ENCODE data around the gene STYK1. TPM values are rescaled to one million over a fixed set of nuclear protein-coding genes. Genes with fewer than 3 reads are reported as not detected.
A peak's percentile ranks its signal among the peaks of the same experiment; 100 is the strongest.

STYK1 gene
- polyA plus RNA-seq, 3 donors: not detected

DNA sequence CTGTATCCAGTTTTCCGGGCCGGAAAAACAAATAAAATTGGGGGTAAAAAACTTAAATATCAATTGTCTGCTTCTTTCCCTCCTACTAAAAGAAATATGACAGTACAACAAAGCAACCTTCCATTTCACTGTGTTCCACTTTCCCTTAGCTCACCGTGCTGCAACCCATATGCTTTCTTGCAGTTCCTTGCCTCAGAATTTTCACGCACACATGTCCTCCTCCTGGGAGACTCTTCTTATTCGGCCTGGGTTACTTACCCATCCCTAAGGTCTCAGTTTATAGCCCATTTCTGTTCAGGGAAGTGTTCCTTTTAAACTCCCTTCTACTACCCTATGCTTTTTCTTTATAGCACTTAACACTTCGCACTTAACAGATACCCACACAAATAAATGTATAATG, 56.0 kb downstream of the STYK1 start:
- H3K79me2 ChIP-seq (ENCODE audit: insufficient read depth, low read length): peaks cover 5% of the 10 kb centered on the region
- no peak overlapping the region for H3K9ac ChIP-seq (ENCODE audit: insufficient read depth, low read length, poor library complexity, severe bottlenecking)
- no peaks in the 10 kb centered on the region for H3K9me3 ChIP-seq (replicated peaks in 1 of 2; ENCODE audit: control insufficient read depth in 1 of 2, insufficient read depth in 1 of 2, low read length in 2 of 2)
- no peaks in the 10 kb centered on the region for H3K27me3 ChIP-seq (ENCODE audit: control insufficient read depth in 2 of 2, insufficient read depth in 2 of 2, low read length in 2 of 2)
- peaks cover 2 to 7% of the 10 kb centered on the region in 2 donors for H3K4me1 ChIP-seq (ENCODE audit: control insufficient read depth in 1 of 2, insufficient read depth in 2 of 2, low read length in 2 of 2)
- H4K20me1 ChIP-seq (ENCODE audit: insufficient read depth, low read length): no peaks in the 10 kb centered on the region
- H3K36me3 ChIP-seq (replicated peaks in 1 of 2; ENCODE audit: control insufficient read depth in 1 of 2, insufficient read depth in 2 of 2, low read length in 2 of 2): no peaks in the 10 kb centered on the region
- intact Hi-C loops (cut with micrococcal nuclease): loop anchor here in 1 of 2 donors (10.0 kb wide), 1 partner anchor 107 kb away; the partner anchor contains the start of gene YBX3
- H3K9me3 Mint-ChIP-seq: peaks cover 0 to 2% (median 0%) of the 10 kb centered on the region in 7 donors
- 91% methylated on average over 2 of the region's 6 CpGs for WGBS (ENCODE audit: insufficient coverage)
- H3K27ac Mint-ChIP-seq: no peak overlapping the region
- H3K4me3 Mint-ChIP-seq: no peak overlapping the region
- H3K4me2 ChIP-seq (replicated peaks; ENCODE audit: extremely low read depth, low read length, poor library complexity, severe bottlenecking): no peak overlapping the region
- TF ChIP-seq, protein P1, sequence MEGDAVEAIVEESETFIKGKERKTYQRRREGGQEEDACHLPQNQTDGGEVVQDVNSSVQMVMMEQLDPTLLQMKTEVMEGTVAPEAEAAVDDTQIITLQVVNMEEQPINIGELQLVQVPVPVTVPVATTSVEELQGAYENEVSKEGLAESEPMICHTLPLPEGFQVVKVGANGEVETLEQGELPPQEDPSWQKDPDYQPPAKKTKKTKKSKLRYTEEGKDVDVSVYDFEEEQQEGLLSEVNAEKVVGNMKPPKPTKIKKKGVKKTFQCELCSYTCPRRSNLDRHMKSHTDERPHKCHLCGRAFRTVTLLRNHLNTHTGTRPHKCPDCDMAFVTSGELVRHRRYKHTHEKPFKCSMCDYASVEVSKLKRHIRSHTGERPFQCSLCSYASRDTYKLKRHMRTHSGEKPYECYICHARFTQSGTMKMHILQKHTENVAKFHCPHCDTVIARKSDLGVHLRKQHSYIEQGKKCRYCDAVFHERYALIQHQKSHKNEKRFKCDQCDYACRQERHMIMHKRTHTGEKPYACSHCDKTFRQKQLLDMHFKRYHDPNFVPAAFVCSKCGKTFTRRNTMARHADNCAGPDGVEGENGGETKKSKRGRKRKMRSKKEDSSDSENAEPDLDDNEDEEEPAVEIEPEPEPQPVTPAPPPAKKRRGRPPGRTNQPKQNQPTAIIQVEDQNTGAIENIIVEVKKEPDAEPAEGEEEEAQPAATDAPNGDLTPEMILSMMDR (IDR thresholded peaks at IDR 0.05): no peak
- peaks cover 1 to 2% (median 1%) of the 10 kb centered on the region in 3 donors for H3K27me3 Mint-ChIP-seq (ENCODE audit: low read depth in 3 of 3)
- no peak overlapping the region for H3K4me3 ChIP-seq (replicated peaks in 1 of 3; ENCODE audit: low read depth in 2 of 3, low read length in 3 of 3)
- no peak overlapping the region for H2AFZ ChIP-seq (ENCODE audit: insufficient read depth, low read depth, low read length, poor library complexity, severe bottlenecking)
- no peaks in the 10 kb centered on the region for H3K36me3 Mint-ChIP-seq
- no peak for DNase-seq
- no peak overlapping the region for H3K27ac ChIP-seq (ENCODE audit: low read depth in 1 of 2, low read length in 2 of 2)
- peaks cover 4% of the 10 kb centered on the region for H3K4me1 Mint-ChIP-seq

- H3K36me3 ChIP-seq (replicated peaks in 1 of 2; ENCODE audit: control insufficient read depth in 1 of 2, insufficient read depth in 2 of 2, low read length in 2 of 2): no peaks in the 10 kb centered on the region
- Mint-ChIP-seq H3K36me3 (peaks cover 2 to 4% of the 10 kb centered on the region in 2 donors), H3K4me1 (peaks cover 15% of the 10 kb centered on the region), H3K27me3 (ENCODE audit: low read depth in 3 of 3) (peaks cover 1 to 2% (median 1%) of the 10 kb centered on the region in 3 donors), H3K9me3 (peaks cover 0 to 2% (median 0%) of the 10 kb centered on the region in 7 donors), H3K27ac (no peak overlapping the region), H3K4me3 (no peak overlapping the region)
- H3K27ac ChIP-seq (ENCODE audit: low read depth in 1 of 2, low read length in 2 of 2): no peak overlapping the region
- WGBS (ENCODE audit: insufficient coverage): 80% methylated on average over 1 of the region's 4 CpGs
- H3K27me3 ChIP-seq (ENCODE audit: control insufficient read depth in 2 of 2, insufficient read depth in 2 of 2, low read length in 2 of 2): no peaks in the 10 kb centered on the region
- intact Hi-C loops (cut with micrococcal nuclease): loop anchor here in 1 of 2 donors (10.0 kb wide), 1 partner anchor 109 kb away; the partner anchor contains the start of gene YBX3
- DNase-seq: peak in 2 of 3 donors; percentile 2 to 85
- no peaks in the 10 kb centered on the region for H4K20me1 ChIP-seq (ENCODE audit: insufficient read depth, low read length)
- peaks cover 27% of the 10 kb centered on the region for H3K79me2 ChIP-seq (ENCODE audit: insufficient read depth, low read length)
- no peaks in the 10 kb centered on the region for H3K9me3 ChIP-seq (replicated peaks in 1 of 2; ENCODE audit: control insufficient read depth in 1 of 2, insufficient read depth in 1 of 2, low read length in 2 of 2)
- no peak overlapping the region for H3K9ac ChIP-seq (ENCODE audit: insufficient read depth, low read length, poor library complexity, severe bottlenecking)
- peaks cover 10 to 18% of the 10 kb centered on the region in 2 donors for H3K4me1 ChIP-seq (ENCODE audit: control insufficient read depth in 1 of 2, insufficient read depth in 2 of 2, low read length in 2 of 2)
- H3K4me2 ChIP-seq (replicated peaks; ENCODE audit: extremely low read depth, low read length, poor library complexity, severe bottlenecking): no peak overlapping the region
- TF ChIP-seq, protein P1 (IDR thresholded peaks at IDR 0.05): no peak
- H2AFZ ChIP-seq (ENCODE audit: insufficient read depth, low read depth, low read length, poor library complexity, severe bottlenecking): peak overlapping the region; percentile 17
- no peak overlapping the region for H3K4me3 ChIP-seq (replicated peaks in 1 of 3; ENCODE audit: low read depth in 2 of 3, low read length in 3 of 3)
Measured at GRCh38 chr12:10615532-10615931, 58.3 kb downstream of the STYK1 start.

All from CD14-positive monocyte (primary cell).